ENCODE results near the gene TSC2. TPM values are rescaled to one million over a fixed set of nuclear protein-coding genes. Genes with fewer than 3 reads are reported as not detected.

TSC2 gene
- total RNA-seq, 4 donors from 2014 or later, result 103 to 193 (median 143) TPM

GRCh38 chr16:2083409-2083808 is 35.6 kb downstream of the TSC2 start:
- DNase-seq (ENCODE audit: low spot score in 2 of 2), result no peak
- H3K27me3 ChIP-seq, result no peaks in the 10 kb centered on the region
- peaks cover 90% of the 10 kb centered on the region for H3K36me3 ChIP-seq
- no peak overlapping the region for H3K4me3 ChIP-seq
- no peak for TF ChIP-seq CTCF (IDR thresholded peaks at IDR 0.05)
- TF ChIP-seq POLR2AphosphoS5 (IDR thresholded peaks at IDR 0.05), result no peak
- TF ChIP-seq POLR2A (IDR thresholded peaks at IDR 0.05), result no peak
- no peak for TF ChIP-seq EP300 (IDR thresholded peaks at IDR 0.05)
- H3K27ac ChIP-seq, result no peak overlapping the region
- no CpG with 5 or more reads among the region's 19 CpGs for WGBS
- peaks cover 49% of the 10 kb centered on the region for H3K4me1 ChIP-seq
- no peaks in the 10 kb centered on the region for H3K9me3 ChIP-seq

- Histone ChIP-seq H3K4me3 (no peak overlapping the region), H3K9me3 (no peaks in the 10 kb centered on the region), H3K4me1 (peaks cover 52% of the 10 kb centered on the region), H3K27me3 (no peaks in the 10 kb centered on the region), H3K36me3 (peaks cover 91% of the 10 kb centered on the region), H3K27ac (no peak overlapping the region)
- DNase-seq (ENCODE audit: low spot score in 2 of 2), result no peak
- 83% methylated on average over 16 of the region's 44 CpGs for WGBS
- TF ChIP-seq EP300 (IDR thresholded peaks at IDR 0.05), result no peak
- no peak for TF ChIP-seq POLR2A (IDR thresholded peaks at IDR 0.05)
- TF ChIP-seq POLR2AphosphoS5 (IDR thresholded peaks at IDR 0.05), result no peak
- TF ChIP-seq CTCF (IDR thresholded peaks at IDR 0.05), result no peak
Measured at GRCh38 chr16:2083876-2084780, 36.3 kb downstream of the TSC2 start.

- no peak for DNase-seq (ENCODE audit: low spot score in 2 of 2)
- no peak overlapping the region for H3K27ac ChIP-seq
- no peaks in the 10 kb centered on the region for H3K9me3 ChIP-seq
- no peak overlapping the region for H3K4me3 ChIP-seq
- peaks cover 61% of the 10 kb centered on the region for H3K4me1 ChIP-seq
- H3K36me3 ChIP-seq, result peaks cover 91% of the 10 kb centered on the region
- 88% methylated on average over 11 of the region's 29 CpGs for WGBS
- TF ChIP-seq EP300 (IDR thresholded peaks at IDR 0.05), result no peak
- no peak for TF ChIP-seq POLR2A (IDR thresholded peaks at IDR 0.05)
- TF ChIP-seq CTCF (IDR thresholded peaks at IDR 0.05), result no peak
- TF ChIP-seq POLR2AphosphoS5 (IDR thresholded peaks at IDR 0.05), result no peak
- no peaks in the 10 kb centered on the region for H3K27me3 ChIP-seq
Measured at GRCh38 chr16:2084895-2085625, 37.3 kb downstream of the TSC2 start.

- DNase-seq (ENCODE audit: low spot score in 2 of 2), result no peak
- TF ChIP-seq EP300 (IDR thresholded peaks at IDR 0.05), result no peak
- TF ChIP-seq CTCF (IDR thresholded peaks at IDR 0.05), result no peak
- no peak for TF ChIP-seq POLR2AphosphoS5 (IDR thresholded peaks at IDR 0.05)
- no peak for TF ChIP-seq POLR2A (IDR thresholded peaks at IDR 0.05)
- Histone ChIP-seq H3K36me3 (peaks cover 91% of the 10 kb centered on the region), H3K9me3 (no peaks in the 10 kb centered on the region), H3K4me3 (no peak overlapping the region), H3K4me1 (peaks cover 67% of the 10 kb centered on the region), H3K27me3 (no peaks in the 10 kb centered on the region), H3K27ac (peak overlapping the region; percentile 9)
- WGBS, result 72% methylated on average over 14 of the region's 14 CpGs
Measured at GRCh38 chr16:2085669-2086068, 37.9 kb downstream of the TSC2 start.
